Stimulated activated CD4-positive, alpha-beta T cell treated with anti-CD3 and anti-CD28 coated beads, Interleukin-1b, Interleukin-23, amount 100 ng/mL, for 48 hours (primary cell): ENCODE measurements around the gene C1orf159.
A peak's percentile ranks its signal among the peaks of the same experiment; 100 is the strongest.

Source experiments
- DNase-seq: peaks from one replicate; pipeline ENCODE4 v3.0.0-alpha.2; 2020

The C1orf159 gene

DNA sequence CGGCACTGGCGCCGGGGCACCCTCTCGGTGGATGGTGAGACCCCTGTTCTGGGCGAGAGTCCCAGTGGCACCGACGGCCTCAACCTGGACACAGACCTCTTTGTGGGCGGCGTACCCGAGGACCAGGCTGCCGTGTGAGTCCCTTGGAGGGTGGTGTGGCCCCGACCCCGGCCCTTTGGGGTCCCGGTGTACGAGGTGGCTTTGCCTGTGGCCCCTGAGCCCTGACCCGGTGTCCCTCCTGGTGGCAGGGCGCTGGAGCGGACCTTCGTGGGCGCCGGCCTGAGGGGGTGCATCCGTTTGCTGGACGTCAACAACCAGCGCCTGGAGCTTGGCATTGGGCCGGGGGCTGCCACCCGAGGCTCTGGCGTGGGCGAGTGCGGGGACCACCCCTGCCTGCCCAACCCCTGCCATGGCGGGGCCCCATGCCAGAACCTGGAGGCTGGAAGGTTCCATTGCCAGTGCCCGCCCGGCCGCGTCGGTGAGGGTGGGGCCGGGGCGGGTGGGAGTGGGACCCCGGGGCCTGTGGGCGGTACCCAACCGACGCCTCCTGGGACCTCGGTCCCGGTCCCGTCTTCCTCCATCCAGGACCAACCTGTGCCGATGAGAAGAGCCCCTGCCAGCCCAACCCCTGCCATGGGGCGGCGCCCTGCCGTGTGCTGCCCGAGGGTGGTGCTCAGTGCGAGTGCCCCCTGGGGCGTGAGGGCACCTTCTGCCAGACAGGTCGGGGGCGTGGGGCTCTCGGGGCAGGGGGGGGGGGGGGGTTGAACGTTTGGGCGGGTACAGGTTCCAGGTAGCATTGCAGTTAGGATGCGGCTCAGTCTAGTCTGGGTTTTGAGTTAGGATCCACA is 66.3 kb downstream of the C1orf159 start:
- no peak for DNase-seq

GRCh38 chr1:1048765-1049164 is 67.1 kb downstream of the C1orf159 start:
- DNase-seq = no peak

DNA sequence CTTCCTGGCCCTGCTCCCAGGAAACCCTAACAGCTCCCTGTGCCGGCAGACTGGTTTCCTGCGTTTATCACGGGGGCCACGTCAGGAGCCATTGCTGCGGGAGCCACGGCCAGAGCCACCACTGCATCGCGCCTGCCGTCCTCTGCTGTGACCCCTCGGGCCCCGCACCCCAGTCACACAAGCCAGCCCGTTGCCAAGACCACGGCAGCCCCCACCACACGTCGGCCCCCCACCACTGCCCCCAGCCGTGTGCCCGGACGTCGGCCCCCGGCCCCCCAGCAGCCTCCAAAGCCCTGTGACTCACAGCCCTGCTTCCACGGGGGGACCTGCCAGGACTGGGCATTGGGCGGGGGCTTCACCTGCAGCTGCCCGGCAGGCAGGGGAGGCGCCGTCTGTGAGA is 67.9 kb downstream of the C1orf159 start:
- no peak for DNase-seq

DNA sequence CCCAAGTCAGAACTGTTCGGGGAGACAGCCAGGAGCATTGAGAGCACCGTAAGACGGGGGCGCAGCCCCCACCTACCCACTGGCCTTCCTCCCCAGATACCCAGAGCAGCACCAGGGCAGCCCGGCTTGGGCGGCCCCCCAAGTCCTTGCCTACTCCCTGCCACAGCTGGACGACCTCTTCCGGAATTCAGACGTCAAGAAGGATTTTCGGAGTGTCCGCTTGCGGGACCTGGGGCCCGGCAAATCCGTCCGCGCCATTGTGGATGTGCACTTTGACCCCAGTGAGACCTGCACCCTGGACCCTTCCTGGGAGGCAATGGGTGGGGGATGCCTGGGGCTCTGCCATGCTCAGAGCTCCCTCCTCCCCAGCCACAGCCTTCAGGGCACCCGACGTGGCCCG is 68.5 kb downstream of the C1orf159 start:
- DNase-seq = no peak

DNA sequence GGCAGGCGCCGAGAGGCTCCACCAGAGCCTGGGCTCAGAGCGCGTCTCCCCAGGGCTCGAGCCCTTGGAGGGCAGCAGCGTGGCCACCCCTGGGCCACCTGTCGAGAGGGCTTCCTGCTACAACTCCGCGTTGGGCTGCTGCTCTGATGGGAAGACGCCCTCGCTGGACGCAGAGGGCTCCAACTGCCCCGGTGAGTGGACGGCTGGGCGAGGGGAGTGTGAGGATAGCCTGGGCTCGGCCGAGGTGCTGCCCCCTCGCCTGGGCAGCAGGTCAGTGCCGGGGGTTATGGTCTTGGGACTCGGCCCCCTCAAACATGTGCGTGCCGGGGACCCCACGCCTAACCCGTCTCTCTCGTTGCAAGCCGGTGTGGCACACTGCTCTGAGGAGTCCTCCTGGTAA is 69.1 kb downstream of the C1orf159 start:
- no peak for DNase-seq

DNA sequence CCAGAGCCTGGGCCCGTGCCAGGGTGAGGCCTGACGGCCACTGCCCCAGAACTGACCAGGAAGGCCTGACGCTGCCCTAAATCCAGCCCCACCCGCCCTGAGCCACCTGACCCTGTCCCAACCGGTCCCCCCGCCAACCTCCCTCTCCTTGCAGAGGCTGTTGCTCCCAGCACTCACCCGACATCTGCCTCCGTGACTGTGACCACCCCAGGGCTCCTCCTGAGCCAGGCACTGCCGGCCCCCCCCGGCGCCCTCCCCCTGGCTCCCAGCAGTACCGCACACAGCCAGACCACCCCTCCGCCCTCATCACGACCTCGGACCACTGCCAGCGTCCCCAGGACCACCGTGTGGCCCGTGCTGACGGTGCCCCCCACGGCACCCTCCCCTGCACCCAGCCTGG is 69.6 kb downstream of the C1orf159 start:
- no peak for DNase-seq

GRCh38 chr1:1045129-1045528 is 70.8 kb downstream of the C1orf159 start:
- DNase-seq = no peak

DNA sequence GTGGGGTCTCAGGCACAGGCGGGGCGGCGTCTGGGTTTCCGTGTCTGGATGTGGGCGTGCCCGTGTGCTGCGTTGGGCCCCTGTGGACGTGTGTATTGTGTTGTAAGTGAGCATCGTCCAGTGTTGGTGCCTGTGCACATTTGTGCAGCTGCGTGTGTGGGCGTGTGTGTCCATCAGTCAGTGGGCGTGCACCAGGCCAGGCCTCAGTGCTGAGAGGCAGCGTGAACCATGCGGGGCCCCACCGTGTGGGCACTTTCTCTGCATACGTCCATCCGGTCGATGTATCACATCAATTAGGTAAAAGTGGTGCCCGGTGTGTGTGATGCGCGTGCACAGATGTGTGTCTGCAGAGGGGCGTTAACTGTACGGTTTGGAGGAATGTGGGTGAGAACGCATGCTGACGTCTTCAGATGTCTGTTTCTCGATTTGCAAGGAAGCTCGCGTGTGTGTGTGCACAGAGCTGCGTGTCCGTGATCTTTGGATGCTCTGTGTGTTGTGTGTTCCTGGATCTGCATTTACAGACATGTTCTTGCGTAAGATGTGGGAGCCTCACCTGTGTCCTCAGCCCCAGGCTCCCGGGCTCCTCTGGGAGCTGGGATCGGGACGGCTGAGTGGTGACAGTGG is 71.3 kb downstream of the C1orf159 start:
- DNase-seq = no peak

DNA sequence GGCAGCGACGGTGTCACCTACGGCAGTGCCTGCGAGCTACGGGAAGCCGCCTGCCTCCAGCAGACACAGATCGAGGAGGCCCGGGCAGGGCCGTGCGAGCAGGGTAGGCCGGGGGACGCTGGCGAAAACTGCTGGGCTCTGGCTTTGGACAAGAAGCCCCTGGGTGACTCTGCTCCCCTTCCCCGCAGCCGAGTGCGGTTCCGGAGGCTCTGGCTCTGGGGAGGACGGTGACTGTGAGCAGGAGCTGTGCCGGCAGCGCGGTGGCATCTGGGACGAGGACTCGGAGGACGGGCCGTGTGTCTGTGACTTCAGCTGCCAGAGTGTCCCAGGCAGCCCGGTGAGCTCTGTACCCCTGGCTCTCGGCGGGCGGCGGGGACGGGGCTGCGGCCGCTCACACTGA is 72.0 kb downstream of the C1orf159 start:
- no peak for DNase-seq

GRCh38 chr1:1043411-1043810 is 72.5 kb downstream of the C1orf159 start:
- no peak for DNase-seq

- DNase-seq = no peak
These were observed 73.1 kb downstream of the C1orf159 start for GRCh38 chr1:1042835-1043234.

GRCh38 chr1:1041873-1042272 is 74.0 kb downstream of the C1orf159 start:
- DNase-seq = no peak

DNA sequence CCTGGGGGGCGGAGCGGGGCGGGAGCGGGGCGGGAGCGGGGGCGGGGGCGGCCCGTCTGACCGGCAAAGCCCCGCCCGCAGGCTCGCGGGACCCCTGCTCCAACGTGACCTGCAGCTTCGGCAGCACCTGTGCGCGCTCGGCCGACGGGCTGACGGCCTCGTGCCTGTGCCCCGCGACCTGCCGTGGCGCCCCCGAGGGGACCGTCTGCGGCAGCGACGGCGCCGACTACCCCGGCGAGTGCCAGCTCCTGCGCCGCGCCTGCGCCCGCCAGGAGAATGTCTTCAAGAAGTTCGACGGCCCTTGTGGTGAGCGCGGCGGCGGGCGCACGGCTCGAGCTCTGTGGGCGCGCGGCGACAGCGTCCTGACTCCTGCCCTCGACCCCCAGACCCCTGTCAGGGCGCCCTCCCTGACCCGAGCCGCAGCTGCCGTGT is 74.8 kb downstream of the C1orf159 start:
- DNase-seq = no peak

GRCh38 chr1:1040004-1040991 is 75.6 kb downstream of the C1orf159 start:
- peak; percentile 77 for DNase-seq

DNA sequence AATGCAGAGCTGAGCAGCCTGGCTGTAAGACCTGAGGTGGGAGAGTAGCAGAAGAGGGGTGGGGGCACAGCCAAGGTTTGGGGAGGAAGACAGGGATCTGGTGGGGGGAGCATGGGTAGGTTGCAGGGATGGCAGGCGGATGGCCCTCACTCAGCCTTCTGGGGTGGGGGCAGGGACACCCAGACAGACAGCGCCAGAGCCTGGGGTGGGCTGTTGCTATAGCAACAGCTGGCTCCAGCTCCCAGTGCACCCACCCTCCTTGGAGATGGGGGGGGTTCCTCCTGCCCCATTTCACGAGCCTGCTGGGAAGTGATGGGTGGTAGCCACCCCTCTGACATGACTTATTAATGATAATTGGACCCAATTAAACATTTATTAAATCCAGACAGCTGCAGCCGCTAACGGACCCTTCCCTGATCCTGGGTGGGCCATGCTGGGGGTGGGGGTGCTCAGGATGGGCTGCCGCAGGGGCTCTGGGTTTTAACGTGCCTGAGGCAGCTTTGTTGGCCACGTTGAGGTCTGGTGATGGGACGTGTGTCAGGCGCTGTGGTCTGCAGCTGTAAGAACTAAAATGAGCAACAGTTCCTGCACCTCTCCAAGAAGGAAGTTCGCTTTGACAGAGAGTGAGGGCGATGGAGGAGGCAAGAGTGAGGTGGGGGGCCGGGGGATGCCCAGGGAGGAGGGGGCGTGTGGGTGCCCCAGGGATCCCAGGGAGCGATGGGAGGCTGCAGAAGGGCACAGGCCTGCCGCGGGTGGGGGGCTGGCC is 76.6 kb downstream of the C1orf159 start:
- no peak for DNase-seq

- no peak for DNase-seq
These were observed 77.2 kb downstream of the C1orf159 start for GRCh38 chr1:1038694-1039093.

DNA sequence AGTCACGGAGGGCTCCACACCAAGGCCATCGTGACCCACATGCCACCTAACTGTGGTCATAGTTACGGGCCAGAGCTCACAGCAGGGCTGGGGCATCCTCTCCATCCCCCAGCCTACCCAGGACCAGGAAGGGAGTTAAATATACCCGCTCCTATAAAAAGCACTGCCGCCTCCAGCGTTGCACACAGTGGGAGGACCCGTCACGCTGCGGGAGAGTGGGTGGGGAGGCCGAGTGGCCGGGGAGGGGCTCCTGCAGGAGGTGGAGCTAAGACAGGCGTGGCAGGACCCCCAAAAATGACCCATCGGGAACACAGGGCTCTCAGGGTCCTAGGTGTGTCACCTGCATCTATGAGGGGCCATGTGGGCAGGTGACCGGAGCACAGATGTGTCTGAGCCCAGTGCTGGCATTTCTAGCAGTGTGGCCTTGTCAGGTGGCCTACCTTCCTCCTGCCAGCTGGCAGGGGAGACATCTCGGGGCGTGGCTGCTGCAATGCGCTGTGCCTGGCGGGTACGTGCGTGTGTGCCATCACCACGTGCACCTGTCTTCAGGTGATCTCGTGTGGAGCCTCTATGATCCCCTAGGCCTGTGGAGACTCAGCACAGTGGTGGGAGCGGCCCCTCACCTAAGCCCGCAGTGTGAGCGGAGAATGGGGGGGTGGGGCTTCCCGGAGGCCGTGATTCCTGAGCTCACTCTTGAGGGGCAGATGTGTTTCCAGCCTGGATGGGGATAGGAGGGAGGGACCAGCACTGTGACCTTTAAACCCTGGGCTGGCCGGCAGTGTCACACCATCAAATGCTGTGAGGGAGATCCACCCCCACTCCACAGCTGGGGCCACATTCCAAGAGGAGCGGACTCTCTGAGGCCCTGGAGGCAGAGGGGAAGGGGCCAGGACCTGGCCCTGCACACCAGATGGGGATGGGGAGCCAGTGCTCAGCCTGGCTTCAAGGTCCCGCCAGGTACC is 78.2 kb downstream of the C1orf159 start:
- DNase-seq = no peak

DNA sequence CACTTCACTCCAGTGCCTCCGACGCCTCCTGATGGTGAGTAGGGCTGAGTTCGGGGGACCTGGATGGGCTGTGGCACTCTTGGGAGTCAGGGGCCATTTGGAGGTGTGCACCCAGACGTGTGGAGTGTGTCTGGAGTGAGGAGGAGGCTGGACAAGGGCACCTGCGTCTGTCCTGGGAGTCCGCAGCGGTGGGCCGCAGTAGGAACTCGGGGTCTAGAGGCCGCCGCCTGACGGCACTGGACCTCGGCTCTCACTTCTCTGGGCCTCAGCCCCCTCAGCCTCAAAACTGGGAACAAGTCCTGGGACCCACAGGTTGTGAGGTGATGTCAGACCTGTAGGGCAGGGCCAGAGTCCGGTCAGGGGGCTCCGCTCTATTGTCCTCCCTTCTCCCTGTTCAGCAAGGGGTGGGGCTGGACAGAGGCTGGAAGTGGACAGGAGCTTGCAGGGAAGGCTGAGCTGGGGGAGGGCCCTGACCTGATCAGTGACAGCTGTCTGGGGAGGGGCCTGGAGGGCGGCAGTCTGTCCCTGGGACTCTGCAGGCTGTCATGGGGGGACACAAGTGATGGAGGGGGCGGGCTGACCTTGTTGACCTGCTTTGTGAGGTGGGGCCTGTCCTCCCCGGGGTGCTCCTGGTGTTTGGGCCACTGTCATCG is 80.5 kb downstream of the C1orf159 start:
- DNase-seq = no peak

GRCh38 chr1:1034439-1034781 is 81.5 kb downstream of the C1orf159 start:
- DNase-seq = no peak

DNA sequence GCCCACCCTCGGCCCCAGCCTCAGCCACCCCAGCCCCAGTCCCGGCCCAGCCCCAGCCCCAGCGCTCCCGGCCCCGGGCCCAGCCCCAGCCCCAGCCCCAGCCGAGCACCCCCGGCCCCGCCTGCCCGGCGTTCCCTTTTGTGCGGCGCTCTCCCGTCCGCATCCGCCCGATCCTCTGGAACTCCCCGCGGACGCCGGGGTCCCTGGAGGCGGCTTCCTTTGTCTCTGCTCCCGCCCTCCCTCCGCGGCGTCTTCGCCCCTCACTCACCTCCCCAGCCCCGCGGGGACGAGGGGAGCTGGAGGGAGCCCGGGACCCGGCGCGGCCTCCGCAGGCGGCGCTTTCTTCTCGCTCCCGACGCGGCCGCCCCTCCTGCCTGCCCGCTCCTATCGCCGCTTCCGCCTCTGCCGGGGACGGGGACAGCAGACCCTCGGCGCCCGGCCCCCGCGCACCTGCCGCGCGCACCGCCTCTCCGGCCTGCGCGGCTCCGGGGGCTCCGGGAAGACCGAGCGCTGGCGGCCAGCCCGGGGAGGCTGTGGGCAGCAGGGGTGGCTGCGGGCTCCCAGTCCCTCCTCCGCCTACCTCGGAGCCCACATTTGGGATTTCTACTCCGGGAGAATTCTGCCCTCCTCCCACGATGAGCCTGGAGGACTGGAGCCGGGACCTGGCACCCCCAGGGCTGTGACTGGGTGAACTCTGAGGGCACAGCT is 82.0 kb downstream of the C1orf159 start:
- DNase-seq = no peak
